ENCODE data around the gene OR5H2.

Gene OR5H2

GRCh38 chr3:98329392-98330124 lies 47.3 kb downstream of the OR5H2 start:
- peak in 41 of 58 donors; percentile 1 to 50 (median 16) for DNase-seq

GRCh38 chr3:98331329-98331728 lies 49.0 kb downstream of the OR5H2 start:
- no peak for DNase-seq
